Peyer's patch (tissue), 4 donors: ENCODE data around the gene DCHS1. TPM values are rescaled to one million over a fixed set of nuclear protein-coding genes. Genes with fewer than 3 reads are reported as not detected.
A peak's percentile ranks its signal among the peaks of the same experiment; 100 is the strongest.

Experiments
- DNase-seq, 3 donors: peaks; one replicate each; pipeline ENCODE4 v3.0.0-alpha.2; 2017 to 2019
- H3K27ac ChIP-seq, 4 donors: fragments of 200-600 bp; sonication (generic); one replicate each; pipeline ENCODE4 v1.5.1; 2016 to 2019
- H3K27me3 ChIP-seq, 2 donors: fragments of 200-600 bp; sonication (generic); one replicate each; pipeline ENCODE4 v1.5.1; 2019
- H3K36me3 ChIP-seq, 3 donors: fragments of 200-600 bp; sonication (generic); one replicate each; pipeline ENCODE4 v1.5.1; 2016 to 2019
- H3K4me1 ChIP-seq, 4 donors: fragments of 200-600 bp; sonication (generic); one replicate each; pipeline ENCODE4 v1.5.1; 2016 to 2019
- H3K4me3 ChIP-seq, 4 donors: fragments of 200-600 bp; sonication (generic); 1 replicate in 3 of 4; 2 replicates in 1 of 4; pipeline ENCODE4 v1.5.1; 2016 to 2019; ENCODE audit warnings: mild to moderate bottlenecking in 1 of 4
- H3K9me3 ChIP-seq, 4 donors: fragments of 200-600 bp; sonication (generic); one replicate each; pipeline ENCODE4 v1.5.1; 2016 to 2019; ENCODE audit warnings: mild to moderate bottlenecking in 1 of 4
- CTCF ChIP-seq, 6 experiments: fragments of 450-650 bp in 4 of 6; fragments of 200-600 bp in 2 of 6; sonication (generic) in 1 of 6; IDR thresholded peaks; one replicate each; pipeline ENCODE4 v1.5.1; 2017 to 2019; ENCODE audit warnings: antibody characterized with exemption in 6 of 6, mild to moderate bottlenecking in 3 of 6, moderate library complexity in 1 of 6
- POLR2A ChIP-seq, 2 donors: fragments of 450-650 bp; IDR thresholded peaks; one replicate each; pipeline ENCODE4 v1.5.1; 2017; ENCODE audit warnings: antibody characterized with exemption in 2 of 2, mild to moderate bottlenecking in 2 of 2, moderate library complexity in 2 of 2
- total RNA-seq, 4 donors: library from RNA; depleted of rRNA; stranded (reverse); fragments of >200 nt; gene quantifications; one replicate each; pipeline ENCODE4 v1.1.0, GENCODE V29; 2016

Gene DCHS1
- total RNA-seq, 4 donors from 2014 or later, result 2.8 to 12.4 (median 9.7) TPM

GRCh38 chr11:6658647-6659046, 3.0 kb upstream of the DCHS1 start:
- DNase-seq, result no peak
- no peaks in the 10 kb centered on the region for H3K27me3 ChIP-seq
- H3K9me3 ChIP-seq, result no peaks in the 10 kb centered on the region
- H3K4me3 ChIP-seq, result no peak overlapping the region
- no peak for TF ChIP-seq CTCF (IDR thresholded peaks at IDR 0.05)
- H3K4me1 ChIP-seq, result peaks cover 0 to 3% (median 0%) of the 10 kb centered on the region in 4 donors
- no peak overlapping the region for H3K27ac ChIP-seq
- no peaks in the 10 kb centered on the region for H3K36me3 ChIP-seq

- peaks cover 0 to 3% (median 0%) of the 10 kb centered on the region in 4 donors for H3K4me1 ChIP-seq
- H3K27me3 ChIP-seq, result no peaks in the 10 kb centered on the region
- no peaks in the 10 kb centered on the region for H3K9me3 ChIP-seq
- no peak for TF ChIP-seq POLR2A (IDR thresholded peaks at IDR 0.05)
- TF ChIP-seq CTCF (IDR thresholded peaks at IDR 0.05), result no peak
- H3K36me3 ChIP-seq, result no peaks in the 10 kb centered on the region
- H3K4me3 ChIP-seq, result no peak overlapping the region
- H3K27ac ChIP-seq, result no peak overlapping the region
- no peak for DNase-seq
Observed at GRCh38 chr11:6657346-6657745, 1.7 kb upstream of the DCHS1 start.

GRCh38 chr11:6656936-6657335, 1.3 kb upstream of the DCHS1 start:
- Histone ChIP-seq H3K27me3 (no peaks in the 10 kb centered on the region), H3K36me3 (no peaks in the 10 kb centered on the region), H3K9me3 (no peaks in the 10 kb centered on the region), H3K4me3 (no peak overlapping the region), H3K4me1 (peaks cover 0 to 3% (median 0%) of the 10 kb centered on the region in 4 donors), H3K27ac (peak overlapping the region in 1 of 4 donors; percentile 76)
- DNase-seq, result no peak
- no peak for TF ChIP-seq POLR2A (IDR thresholded peaks at IDR 0.05)
- TF ChIP-seq CTCF (IDR thresholded peaks at IDR 0.05), result no peak

- Histone ChIP-seq H3K36me3 (no peaks in the 10 kb centered on the region), H3K27ac (peak overlapping the region in 1 of 4 donors; percentile 76), H3K4me3 (no peak overlapping the region), H3K9me3 (no peaks in the 10 kb centered on the region), H3K27me3 (no peaks in the 10 kb centered on the region), H3K4me1 (peaks cover 0 to 3% (median 0%) of the 10 kb centered on the region in 4 donors)
- no peak for DNase-seq
- TF ChIP-seq POLR2A (IDR thresholded peaks at IDR 0.05), result no peak
- no peak for TF ChIP-seq CTCF (IDR thresholded peaks at IDR 0.05)
Observed at GRCh38 chr11:6656584-6656915, 941 bp upstream of the DCHS1 start.

- Histone ChIP-seq H3K36me3 (no peaks in the 10 kb centered on the region), H3K4me1 (peaks cover 0 to 3% (median 0%) of the 10 kb centered on the region in 4 donors), H3K27me3 (no peaks in the 10 kb centered on the region), H3K9me3 (no peaks in the 10 kb centered on the region), H3K27ac (peak overlapping the region; percentile 40 to 76 (median 70)), H3K4me3 (peak overlapping the region; percentile 29 to 61 (median 51))
- TF ChIP-seq CTCF (IDR thresholded peaks at IDR 0.05), result no peak
- TF ChIP-seq POLR2A (IDR thresholded peaks at IDR 0.05), result no peak
- peak in 1 of 3 donors; percentile 51 for DNase-seq
Observed at GRCh38 chr11:6655020-6655789, 404 bp downstream of the DCHS1 start.
